HG03469 (cell line): ENCODE measurements around the gene FCHO1.
"Not testable (repeated sequence)": the region's sequence is repeated elsewhere in the genome, so short reads cannot be mapped to it uniquely, and the experiment has no call there.

Source experiments
- ATAC-seq: cut with Tn5 transposase; IDR thresholded peaks from one replicate; pipeline ENCODE4 v1.9.1; 2021; ENCODE audit warnings: mild to moderate bottlenecking, moderate library complexity, moderate number of reproducible peaks; ENCODE audit not compliant: unreplicated experiment

The FCHO1 gene

DNA sequence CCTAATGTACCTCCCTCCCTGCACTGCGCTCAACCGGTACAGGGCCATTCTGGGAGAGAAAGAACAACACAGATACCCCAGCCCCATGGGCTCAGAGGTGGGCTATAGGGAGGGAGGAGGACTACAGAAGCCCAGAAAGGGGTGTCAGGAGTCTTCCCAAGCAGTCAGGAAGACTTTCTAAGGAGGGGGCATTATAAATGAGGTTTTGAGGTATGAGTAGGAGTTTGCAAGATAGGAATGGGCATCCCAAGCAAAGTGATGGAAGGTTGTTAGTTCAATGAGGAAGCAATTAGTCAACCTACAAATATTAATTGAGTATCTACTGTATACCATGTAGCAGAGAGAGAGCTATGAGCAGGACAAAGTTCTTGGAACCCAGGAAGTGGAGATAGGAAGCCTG is 37.4 kb downstream of the FCHO1 start:
- ATAC-seq = no peak

DNA sequence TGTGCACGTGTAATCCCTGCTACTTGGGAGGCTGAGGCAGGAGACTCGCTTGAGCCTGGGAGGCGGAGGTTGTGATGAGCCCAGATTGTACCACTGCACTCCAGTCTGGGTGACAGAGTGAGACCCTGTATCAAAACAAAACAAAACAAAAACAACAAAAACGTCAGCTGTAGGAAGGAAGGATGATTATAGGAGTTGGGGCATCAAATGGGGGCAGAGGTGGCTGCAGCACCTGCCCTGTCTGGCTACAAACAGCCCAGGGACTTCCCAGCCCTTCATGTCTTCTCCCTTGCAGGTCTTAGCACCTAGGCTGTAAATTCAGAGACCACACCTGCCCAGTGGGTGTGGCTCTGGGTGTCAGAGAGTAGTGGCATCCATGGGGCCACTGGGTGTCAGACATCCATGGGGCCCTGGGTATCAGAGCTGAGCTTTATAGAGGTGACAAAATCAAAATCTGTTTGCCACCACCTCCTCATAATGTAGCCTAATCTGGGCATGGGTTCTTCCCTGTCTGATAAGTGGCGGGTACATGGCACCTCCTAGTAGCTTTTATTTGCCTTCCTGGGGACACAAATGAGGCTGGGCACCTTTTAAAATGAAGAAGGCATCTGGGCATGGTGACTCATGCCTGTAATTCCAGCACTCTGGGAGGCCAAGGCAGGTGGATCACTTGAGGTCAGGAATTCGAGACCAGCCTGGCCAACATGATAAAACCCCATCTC is 38.9 kb downstream of the FCHO1 start:
- ATAC-seq = no peak

DNA sequence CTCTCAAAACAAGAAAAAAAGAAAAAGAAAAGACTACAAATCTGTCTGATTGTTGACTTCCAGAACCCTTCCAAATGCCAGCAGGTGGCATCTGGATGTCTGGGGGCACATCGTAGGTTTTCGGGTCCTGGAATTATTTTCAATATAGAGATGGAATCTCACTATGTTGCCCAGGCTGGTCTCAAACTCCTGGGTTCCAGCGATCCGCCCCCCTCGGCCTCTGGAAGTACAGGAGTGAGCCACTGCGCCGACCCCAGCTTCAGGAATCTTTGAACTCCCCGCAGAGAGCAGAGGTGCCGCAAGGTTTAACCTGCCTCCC is 43.1 kb downstream of the FCHO1 start:
- no peak for ATAC-seq

DNA sequence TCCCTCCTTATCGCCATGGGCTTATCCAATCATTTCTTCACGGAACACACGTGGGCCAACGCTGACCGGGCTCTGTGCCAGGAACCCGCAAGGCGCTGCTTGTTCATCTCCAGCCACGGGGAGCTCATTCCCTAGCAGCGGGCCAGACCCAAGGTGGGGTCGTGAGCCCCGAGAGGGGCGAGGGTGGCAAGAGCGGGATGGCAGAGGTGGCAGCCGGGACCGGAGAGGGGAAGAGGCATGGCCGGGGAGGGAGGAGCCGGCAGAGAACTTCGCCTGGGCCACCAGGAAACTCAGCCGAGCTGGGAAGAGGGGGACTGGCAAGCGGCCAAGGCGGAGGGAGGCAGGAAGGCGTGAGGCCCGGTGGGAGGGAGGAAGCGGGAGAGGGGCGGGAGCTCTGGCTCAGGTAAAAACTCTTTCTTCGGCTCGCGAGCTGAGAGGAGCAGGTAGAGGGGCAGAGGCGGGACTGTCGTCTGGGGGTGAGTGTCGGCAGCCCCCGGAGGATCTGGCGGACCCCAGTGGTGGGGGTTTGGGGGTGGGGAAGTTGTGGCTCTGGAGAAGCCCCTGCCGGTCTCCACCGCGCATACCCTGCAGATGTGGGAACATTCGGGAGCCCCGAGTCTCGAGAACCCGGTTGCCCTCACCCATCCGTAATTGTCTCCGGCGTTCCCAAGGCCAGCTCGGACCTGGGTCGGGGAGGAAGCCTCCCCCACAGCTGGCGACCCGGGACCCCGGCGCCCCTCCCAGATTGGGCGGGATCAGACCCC is 43.6 kb downstream of the FCHO1 start, which contains the start of gene B3GNT3:
Gene B3GNT3 (plus strand): TSS at position 408 of the 764 bp plus-strand sequence. CDS start 12,670 bp downstream, outside the sequence.
- ATAC-seq = no peak

DNA sequence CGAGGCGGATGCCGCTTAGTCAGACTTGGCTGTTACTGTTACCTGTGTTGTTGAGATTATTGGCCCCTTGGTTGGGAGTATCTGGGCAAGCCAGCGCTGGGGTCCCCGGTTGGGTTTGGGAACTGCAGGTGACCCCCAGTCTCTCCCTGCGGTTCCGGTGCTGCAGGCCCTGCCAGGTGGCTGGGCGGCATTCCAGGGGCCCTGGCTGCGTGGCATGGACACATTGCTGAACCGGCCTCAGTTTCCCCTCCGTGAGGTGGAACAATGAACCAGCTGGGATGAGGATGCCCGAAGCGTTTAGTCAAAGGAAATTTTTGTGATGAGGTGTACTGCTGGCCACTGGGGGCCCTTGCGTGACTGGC is 44.2 kb downstream of the FCHO1 start:
- ATAC-seq = no peak

DNA sequence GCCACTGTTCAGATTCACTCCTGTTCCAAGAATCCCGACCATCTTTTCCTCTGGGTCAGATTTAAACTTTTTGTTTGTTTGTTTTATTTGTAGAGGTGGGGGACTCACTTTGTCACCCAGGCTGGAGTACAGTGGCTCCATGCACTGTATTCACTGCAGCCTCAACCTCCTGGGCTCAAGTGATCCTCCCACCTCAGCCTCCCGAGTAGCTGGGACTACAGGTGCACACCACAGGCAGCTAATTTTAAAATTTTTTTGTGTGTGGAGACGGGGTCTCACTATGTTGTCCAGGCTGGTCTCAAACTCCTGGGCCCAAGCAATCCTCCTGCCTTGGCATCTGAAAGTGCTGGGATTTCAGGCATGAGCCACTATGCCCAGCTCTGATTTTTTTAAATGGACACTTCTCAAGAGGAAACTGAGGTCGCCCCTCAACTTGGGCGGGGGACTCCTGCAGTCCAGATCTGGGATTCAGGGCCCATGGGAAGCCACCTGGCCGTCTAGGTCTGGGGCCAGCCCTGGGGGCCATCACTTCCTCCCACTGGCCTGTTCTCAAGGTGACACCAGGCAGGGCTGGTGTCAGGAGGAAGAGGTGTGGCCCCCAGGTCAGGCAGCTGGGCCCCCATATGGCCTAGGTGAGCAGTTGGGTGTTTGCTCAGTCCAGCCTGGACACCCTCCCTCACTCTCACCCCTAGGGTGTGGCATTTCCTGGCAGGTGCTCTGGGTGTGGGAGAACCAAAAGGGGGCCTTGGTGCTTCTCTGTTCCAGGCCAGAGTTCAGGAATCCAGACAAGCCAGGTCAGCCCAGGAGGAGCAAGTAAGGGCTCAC is 44.9 kb downstream of the FCHO1 start:
- ATAC-seq = no peak

DNA sequence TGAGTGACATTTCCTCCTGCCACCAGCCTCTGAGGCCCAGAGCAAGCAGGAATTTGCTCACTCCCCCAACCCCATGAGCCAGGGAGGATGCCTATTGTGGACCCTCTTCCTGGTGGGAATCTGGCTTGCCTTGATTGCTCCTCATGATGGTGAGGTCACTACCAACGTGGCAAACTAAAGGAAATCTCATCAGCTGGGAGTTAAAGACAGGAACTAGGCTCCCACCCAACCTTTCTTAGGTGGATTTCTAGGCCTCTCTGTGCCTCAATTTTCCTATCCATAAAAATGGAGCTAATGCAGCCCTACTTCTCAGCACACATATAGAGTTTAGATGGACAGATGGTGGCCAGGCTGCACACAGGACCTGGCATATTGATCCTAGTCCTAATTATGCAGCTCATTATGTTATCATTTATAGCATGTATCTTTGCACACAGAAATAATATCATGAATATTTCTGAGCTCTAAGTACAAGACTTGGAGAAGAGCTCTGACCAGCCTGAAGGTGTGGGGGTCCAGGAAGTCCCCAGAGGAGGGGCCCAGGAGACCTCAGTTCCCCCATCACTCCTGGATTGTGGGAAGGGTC is 45.7 kb downstream of the FCHO1 start:
- ATAC-seq = no peak

DNA sequence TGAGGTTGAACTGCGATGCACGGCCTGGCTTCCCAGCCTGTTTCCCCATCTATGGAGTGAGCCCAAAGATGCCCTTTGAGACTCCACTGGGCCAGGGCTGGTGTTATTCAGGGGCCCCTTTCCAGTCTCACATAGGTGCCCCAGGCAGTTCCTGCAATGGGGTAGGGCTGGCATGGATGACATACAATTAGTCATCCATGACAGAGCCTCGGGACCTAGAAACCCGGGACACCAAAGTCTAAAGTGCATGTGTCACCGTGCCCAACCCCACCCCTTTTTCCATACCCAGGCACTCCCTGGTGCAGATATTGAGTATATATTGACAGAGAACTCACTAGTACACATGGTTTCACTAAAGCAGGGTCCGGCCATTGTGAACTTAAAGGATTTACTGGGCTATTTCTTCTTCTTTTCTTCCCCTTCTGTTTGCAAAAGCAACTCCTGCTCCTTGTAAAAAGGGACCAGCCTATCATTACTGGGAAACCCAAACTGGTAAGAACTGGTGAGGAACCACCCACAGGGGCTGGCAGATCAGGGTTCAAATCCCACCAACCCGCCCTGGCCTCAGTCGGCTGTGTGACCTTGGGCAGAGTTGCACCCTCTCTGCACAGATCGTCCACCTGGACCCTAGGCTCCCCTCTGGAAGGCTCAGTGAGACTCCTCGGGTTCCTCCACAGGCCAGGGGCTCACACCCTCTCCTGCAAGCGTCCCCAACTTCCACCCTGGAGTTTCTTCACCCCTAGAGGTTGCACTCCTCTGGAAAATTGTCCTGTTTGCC is 46.3 kb downstream of the FCHO1 start:
- no peak for ATAC-seq

DNA sequence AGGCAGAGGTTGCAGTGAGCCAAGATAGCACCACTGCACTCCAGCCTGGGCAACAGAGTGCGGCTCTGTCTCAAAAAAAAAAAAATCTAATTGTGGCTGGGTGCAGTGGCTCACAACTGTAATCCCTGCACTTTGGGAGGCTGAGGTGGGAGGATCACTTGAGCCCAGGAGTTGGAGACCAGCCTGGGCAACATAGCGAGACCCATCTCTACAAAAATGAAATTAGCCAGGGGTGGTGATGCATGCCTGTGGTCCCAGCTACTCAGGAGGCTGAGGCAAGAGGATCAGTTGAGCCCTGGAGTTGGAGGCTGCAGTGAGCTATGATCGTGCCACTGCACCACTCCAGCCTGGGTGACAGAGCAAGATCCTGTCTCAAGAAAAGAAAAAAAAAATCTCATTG is 47.3 kb downstream of the FCHO1 start:
- ATAC-seq = not testable (repeated sequence)

DNA sequence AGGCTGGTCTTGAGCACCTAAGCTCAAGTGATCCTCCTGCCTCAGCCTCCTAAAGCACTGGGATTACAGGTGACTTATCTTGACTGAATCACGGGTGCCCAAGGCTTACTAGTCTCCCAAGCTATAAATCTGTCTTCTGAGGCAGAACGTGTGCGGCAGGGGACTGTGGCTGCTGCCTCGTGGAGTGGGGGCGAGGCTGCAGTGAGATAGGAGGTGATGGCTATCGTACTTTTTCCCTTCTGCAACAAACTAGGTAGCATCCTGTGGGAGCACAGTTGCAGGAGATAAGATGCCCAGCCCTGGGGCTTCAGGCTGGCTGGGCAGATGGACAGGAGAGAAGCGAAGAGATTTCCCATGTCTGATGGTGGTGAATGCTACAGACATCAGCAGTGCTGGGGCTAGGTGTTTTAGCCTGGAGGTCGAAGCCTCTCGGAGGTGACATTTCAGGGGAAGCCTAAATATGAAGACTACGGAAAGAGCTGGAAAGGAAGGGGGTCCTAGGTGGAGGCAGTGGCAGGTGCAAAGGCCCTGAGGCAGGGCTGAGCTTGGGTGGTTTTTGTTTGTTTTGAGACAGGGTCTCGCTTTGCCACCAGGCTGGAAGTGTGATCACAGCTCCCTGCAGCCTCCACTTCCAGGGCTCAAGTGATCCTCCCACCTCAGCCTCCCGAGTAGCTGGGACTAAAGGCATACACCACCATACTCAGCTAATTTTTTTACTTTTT is 51.0 kb downstream of the FCHO1 start:
- ATAC-seq = no peak

DNA sequence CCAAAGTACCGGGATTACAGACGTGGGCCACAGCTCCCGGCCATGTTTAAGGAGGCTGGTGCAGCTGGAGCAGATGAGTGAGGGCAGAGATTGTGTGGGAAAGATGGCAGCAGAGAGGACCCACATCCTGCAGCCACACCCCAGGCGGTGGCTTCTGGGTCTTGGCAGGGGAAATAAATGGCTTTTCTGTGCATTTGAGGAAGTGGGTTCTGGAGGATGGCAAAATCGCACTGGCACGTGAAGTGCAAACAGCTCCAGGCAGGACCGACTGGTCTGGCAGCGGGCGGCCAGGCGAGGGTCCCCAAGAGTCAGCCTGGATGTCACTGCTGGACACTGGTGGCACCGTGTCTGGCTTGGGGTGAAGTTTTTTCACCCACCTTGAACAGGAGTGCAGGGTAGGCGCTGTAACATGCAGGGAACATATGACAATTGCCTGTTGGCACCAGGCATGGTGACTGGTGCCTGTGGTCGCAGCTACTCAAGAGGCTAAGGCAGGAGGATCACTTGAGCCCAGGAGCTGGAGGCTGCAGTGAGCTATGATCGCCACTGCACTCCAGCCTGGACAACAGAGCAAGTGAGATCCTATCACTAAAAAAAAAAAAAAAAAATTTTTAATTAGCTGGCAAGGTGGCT is 52.1 kb downstream of the FCHO1 start:
- no peak for ATAC-seq

DNA sequence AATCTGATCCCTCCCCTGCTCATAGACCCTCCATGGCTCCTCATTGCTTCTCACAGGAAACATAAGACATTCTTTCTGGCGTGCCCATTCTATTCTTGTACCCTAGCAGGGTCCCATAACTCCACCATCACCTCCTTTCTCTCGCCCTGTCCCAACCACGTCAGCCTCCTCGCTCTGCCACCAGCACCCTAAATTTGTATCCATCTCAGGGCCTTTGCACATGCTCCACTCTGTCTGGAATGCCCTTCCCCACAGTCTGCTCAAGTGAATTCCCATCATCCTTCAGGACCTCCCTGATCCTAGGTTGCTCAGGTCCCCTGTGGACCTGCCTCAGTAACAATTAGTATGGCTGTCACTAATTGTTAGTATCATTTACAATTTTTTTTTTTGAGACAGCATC is 54.1 kb downstream of the FCHO1 start:
- ATAC-seq = no peak

DNA sequence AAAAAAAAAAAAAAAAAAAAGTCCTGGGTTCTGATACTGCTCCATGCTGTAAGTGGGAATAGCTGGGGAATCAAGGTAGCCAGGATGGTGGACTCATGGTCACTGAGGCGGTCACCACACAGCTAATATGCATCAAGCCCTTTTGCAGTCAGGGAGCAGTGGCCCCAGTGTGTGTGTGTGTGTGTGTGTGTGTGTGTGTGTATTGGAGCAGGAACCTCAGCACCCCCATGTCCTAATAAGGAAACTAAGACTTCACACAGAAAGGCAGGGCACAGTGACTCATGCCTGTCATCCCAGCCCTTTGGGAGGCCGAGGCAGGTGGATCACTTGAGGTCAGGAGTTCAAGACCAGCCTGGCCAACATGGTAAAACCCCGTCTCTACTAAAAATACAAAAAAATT is 55.7 kb downstream of the FCHO1 start:
- ATAC-seq = no peak

DNA sequence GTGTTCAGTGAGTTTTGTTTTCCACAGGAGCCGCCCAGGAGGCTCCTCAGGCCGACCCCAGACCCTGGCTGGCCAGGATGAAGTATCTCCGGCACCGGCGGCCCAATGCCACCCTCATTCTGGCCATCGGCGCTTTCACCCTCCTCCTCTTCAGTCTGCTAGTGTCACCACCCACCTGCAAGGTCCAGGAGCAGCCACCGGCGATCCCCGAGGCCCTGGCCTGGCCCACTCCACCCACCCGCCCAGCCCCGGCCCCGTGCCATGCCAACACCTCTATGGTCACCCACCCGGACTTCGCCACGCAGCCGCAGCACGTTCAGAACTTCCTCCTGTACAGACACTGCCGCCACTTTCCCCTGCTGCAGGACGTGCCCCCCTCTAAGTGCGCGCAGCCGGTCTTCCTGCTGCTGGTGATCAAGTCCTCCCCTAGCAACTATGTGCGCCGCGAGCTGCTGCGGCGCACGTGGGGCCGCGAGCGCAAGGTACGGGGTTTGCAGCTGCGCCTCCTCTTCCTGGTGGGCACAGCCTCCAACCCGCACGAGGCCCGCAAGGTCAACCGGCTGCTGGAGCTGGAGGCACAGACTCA is 56.5 kb downstream of the FCHO1 start:
- no peak for ATAC-seq

DNA sequence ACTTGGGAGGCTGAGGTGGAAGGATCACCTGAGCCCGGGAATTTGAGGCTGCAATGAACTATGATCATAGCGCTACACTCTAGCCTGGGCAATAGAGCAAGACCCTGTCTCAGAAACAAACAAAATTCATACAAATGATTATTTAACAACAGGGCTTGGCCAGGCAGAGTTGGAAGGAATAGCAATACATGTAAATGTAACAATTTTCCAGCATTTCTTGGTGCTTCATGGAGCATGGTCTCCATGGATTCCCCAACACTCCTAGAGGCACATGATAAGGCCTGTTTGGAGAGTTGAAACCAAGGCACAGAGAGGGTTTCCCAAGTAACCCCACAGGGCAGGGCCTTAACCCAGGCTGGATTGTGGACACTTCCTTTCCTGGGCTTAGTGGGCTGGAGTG is 59.8 kb downstream of the FCHO1 start:
- ATAC-seq = no peak

DNA sequence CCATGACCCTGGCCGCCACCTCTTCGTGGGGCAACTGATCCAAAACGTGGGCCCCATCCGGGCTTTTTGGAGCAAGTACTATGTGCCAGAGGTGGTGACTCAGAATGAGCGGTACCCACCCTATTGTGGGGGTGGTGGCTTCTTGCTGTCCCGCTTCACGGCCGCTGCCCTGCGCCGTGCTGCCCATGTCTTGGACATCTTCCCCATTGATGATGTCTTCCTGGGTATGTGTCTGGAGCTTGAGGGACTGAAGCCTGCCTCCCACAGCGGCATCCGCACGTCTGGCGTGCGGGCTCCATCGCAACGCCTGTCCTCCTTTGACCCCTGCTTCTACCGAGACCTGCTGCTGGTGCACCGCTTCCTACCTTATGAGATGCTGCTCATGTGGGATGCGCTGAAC is 60.4 kb downstream of the FCHO1 start:
- no peak for ATAC-seq

DNA sequence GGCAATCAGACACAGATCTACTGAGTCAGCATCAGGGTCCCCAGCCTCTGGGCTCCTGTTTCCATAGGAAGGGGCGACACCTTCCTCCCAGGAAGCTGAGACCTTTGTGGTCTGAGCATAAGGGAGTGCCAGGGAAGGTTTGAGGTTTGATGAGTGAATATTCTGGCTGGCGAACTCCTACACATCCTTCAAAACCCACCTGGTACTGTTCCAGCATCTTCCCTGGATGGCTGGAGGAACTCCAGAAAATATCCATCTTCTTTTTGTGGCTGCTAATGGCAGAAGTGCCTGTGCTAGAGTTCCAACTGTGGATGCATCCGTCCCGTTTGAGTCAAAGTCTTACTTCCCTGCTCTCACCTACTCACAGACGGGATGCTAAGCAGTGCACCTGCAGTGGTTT is 60.8 kb downstream of the FCHO1 start:
- no peak for ATAC-seq

DNA sequence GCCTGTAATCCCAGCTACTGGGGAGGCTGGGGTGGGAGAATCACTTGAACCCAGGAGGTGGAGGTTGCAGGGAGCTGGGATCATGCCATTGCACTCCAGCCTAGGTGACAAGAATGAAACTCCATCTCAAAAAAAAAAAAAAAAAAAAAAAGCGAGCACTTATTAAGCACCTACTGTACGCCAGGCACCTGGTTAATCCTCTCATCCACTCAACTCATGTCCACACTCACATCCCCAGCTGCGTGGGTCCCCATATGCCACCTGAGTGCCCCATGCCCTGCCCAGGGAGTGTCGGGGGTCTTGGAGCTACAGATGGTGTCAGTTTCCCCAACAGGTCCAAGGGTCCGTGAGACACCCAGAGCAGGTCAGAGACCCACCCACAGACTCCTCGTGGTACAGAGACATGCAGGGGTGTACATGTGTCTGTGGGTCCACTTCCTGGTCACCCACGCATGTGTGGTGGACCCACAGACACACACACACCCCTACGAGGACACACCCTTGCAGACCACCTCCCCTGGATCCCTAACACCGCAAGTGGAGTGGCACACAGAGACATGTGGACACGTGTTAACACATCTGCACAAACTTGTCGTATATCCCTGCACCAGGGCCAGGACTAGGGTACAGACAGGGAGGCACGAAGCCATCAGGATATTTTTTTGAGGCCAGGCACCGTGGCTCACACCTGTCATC is 66.5 kb downstream of the FCHO1 start:
- no peak for ATAC-seq

DNA sequence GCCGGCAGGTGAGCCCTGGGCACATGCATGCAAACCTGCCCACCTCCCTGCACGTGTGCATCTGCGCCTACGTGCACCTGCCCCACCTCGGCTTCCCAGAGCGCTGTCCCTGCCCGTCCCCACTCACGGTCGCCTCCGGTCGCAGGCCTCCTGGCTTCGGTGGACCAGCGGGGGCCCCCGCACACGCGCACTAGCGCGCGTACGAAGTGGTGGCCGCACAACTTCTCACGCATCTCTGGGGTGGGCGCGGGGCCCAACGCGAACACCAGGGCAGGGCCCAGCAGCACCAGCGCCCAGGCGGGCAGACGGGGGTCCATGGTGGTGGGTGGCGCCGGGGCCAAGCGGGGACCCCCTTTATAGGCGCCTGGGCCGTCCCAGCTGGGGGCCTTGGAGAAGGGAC is 69.9 kb downstream of the FCHO1 start, which contains the start of gene INSL3:
Gene INSL3 (minus strand): TSS at position 330 of the 400 bp plus-strand sequence. CDS start 13 bp downstream, at position 317.
- no peak for ATAC-seq
